GM19240 (cell line): ENCODE measurements around the gene KRTAP5-6.

Experiments used
- DNase-seq: peaks from one replicate; pipeline ENCODE4 v3.0.0; 2011; ENCODE audit warnings: low spot score; ENCODE audit not compliant: insufficient read length

The KRTAP5-6 gene

GRCh38 chr11:1733009-1733715 is 36.2 kb downstream of the KRTAP5-6 start:
- no peak for DNase-seq

- DNase-seq, result no peak
Measured at GRCh38 chr11:1733716-1734640, 37.0 kb downstream of the KRTAP5-6 start.

- no peak for DNase-seq
Measured at GRCh38 chr11:1734641-1735081, 37.7 kb downstream of the KRTAP5-6 start.

- DNase-seq, result no peak
Measured at GRCh38 chr11:1735271-1735670, 38.3 kb downstream of the KRTAP5-6 start.

- no peak for DNase-seq
Measured at GRCh38 chr11:1736447-1736992, 39.5 kb downstream of the KRTAP5-6 start.

- no peak for DNase-seq
Measured at GRCh38 chr11:1737080-1737757, 40.2 kb downstream of the KRTAP5-6 start.

- no peak for DNase-seq
Measured at GRCh38 chr11:1738380-1738779, 41.4 kb downstream of the KRTAP5-6 start.

GRCh38 chr11:1739576-1739975 is 42.6 kb downstream of the KRTAP5-6 start:
- DNase-seq, result no peak

GRCh38 chr11:1740786-1741530 is 44.0 kb downstream of the KRTAP5-6 start:
- no peak for DNase-seq

- no peak for DNase-seq
Measured at GRCh38 chr11:1741741-1742140, 44.7 kb downstream of the KRTAP5-6 start.

GRCh38 chr11:1742371-1742770 is 45.4 kb downstream of the KRTAP5-6 start:
- DNase-seq, result no peak

- DNase-seq, result no peak
Measured at GRCh38 chr11:1742869-1743584, 46.0 kb downstream of the KRTAP5-6 start.

- DNase-seq, result no peak
Measured at GRCh38 chr11:1743585-1744136, 46.7 kb downstream of the KRTAP5-6 start.

- no peak for DNase-seq
Measured at GRCh38 chr11:1744137-1744886, 47.3 kb downstream of the KRTAP5-6 start.

GRCh38 chr11:1744891-1745700 is 48.1 kb downstream of the KRTAP5-6 start:
- DNase-seq, result no peak

GRCh38 chr11:1745701-1746320 is 48.8 kb downstream of the KRTAP5-6 start:
- no peak for DNase-seq

GRCh38 chr11:1746511-1746931 is 49.5 kb downstream of the KRTAP5-6 start:
- no peak for DNase-seq
